PC-3 (cell line): ENCODE data around the gene TRIM40.

Experiments
- EZH2 ChIP-seq: fragments of 300-600 bp; sonication (generic); IDR thresholded peaks from one replicate; pipeline ENCODE4 v1.6.1; 2017; ENCODE audit warnings: antibody characterized with exemption, mild to moderate bottlenecking, low read length; ENCODE audit not compliant: unreplicated experiment
- TF ChIP-seq, protein P1 (sequence below): fragments of 300-600 bp; sonication (generic); conservative IDR thresholded peaks from 2 replicates; pipeline ENCODE4 v1.5.1; 2017; ENCODE audit warnings: antibody characterized with exemption, low read depth, mild to moderate bottlenecking, low read length

DNA sequence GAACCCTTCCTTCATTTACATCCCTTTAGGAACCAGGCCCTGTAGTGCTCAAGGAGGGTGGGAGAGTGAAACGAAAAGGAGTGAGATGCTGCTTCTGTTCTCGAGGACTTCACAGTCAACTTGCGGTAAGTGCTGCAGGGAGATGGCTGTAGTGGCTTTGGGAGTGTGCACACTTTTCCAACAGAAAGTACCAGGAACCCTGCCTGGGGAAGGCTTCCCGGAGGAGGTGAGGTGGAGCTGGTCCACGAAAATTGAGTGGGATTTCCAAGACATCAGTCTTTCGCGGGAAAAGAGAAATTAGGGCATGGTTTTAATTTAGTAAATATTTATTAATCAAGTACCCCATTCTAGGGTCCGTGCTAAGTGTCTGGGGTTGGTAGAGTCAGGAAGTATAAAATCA lies 35.8 kb upstream of the TRIM40 start:
- TF ChIP-seq, protein P1, sequence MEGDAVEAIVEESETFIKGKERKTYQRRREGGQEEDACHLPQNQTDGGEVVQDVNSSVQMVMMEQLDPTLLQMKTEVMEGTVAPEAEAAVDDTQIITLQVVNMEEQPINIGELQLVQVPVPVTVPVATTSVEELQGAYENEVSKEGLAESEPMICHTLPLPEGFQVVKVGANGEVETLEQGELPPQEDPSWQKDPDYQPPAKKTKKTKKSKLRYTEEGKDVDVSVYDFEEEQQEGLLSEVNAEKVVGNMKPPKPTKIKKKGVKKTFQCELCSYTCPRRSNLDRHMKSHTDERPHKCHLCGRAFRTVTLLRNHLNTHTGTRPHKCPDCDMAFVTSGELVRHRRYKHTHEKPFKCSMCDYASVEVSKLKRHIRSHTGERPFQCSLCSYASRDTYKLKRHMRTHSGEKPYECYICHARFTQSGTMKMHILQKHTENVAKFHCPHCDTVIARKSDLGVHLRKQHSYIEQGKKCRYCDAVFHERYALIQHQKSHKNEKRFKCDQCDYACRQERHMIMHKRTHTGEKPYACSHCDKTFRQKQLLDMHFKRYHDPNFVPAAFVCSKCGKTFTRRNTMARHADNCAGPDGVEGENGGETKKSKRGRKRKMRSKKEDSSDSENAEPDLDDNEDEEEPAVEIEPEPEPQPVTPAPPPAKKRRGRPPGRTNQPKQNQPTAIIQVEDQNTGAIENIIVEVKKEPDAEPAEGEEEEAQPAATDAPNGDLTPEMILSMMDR = no peak
- TF ChIP-seq EZH2 = no peak
